Trophoblast cell (in vitro differentiated cells and primary cell): ENCODE data around the gene CPM.
A peak's percentile ranks its signal among the peaks of the same experiment; 100 is the strongest.

Experiments used
- DNase-seq, 2 donors: peaks; one replicate each; pipeline ENCODE4 v3.0.0-alpha.2; 2016
- H2AFZ ChIP-seq: 2 replicates; pipeline ENCODE4 v1.6.1; 2013; ENCODE audit warnings: low read length, moderate library complexity, mild to moderate bottlenecking; ENCODE audit not compliant: insufficient read depth, poor library complexity
- H2AK5ac ChIP-seq: 2 replicates; pipeline ENCODE4 v1.6.1; 2013; ENCODE audit warnings: mild to moderate bottlenecking, low read length
- H2BK120ac ChIP-seq: 2 replicates; pipeline ENCODE4 v1.6.1; 2013; ENCODE audit warnings: low read length, mild to moderate bottlenecking, moderate library complexity; ENCODE audit not compliant: insufficient read depth, poor library complexity
- H2BK12ac ChIP-seq: 2 replicates; pipeline ENCODE4 v1.6.1; 2013; ENCODE audit warnings: mild to moderate bottlenecking, low read length, moderate library complexity
- H2BK5ac ChIP-seq: 2 replicates; pipeline ENCODE4 v1.6.1; 2013; ENCODE audit warnings: low read length, low read depth, moderate library complexity, mild to moderate bottlenecking; ENCODE audit not compliant: poor library complexity
- H3K14ac ChIP-seq: 2 replicates; pipeline ENCODE4 v1.6.1; 2013; ENCODE audit warnings: mild to moderate bottlenecking, low read length
- H3K18ac ChIP-seq: 2 replicates; pipeline ENCODE4 v1.6.1; 2013; ENCODE audit warnings: mild to moderate bottlenecking, low read length
- H3K23ac ChIP-seq: 2 replicates; pipeline ENCODE4 v1.6.1; 2013; ENCODE audit warnings: low read length
- H3K27ac ChIP-seq: 2 replicates; pipeline ENCODE4 v1.5.1; 2013; ENCODE audit warnings: low read depth, mild to moderate bottlenecking, inconsistent platforms, low read length, moderate library complexity
- H3K27me3 ChIP-seq: 2 replicates; pipeline ENCODE4 v1.6.1; 2013; ENCODE audit warnings: inconsistent platforms, mild to moderate bottlenecking, low read length, moderate library complexity; ENCODE audit not compliant: insufficient read depth
- H3K36me3 ChIP-seq, 2 experiments: 1 replicate in 1 of 2; 2 replicates in 1 of 2; pipeline ENCODE4 v1.6.1; 2013; ENCODE audit warnings: low read length in 2 of 2, mild to moderate bottlenecking in 2 of 2, moderate library complexity in 1 of 2; ENCODE audit not compliant: insufficient read depth in 2 of 2, control insufficient read depth in 1 of 2
- H3K4ac ChIP-seq: 2 replicates; pipeline ENCODE4 v1.6.1; 2013; ENCODE audit warnings: low read depth, mild to moderate bottlenecking, low read length, moderate library complexity
- H3K4me1 ChIP-seq, 2 experiments: 1 replicate in 1 of 2; 2 replicates in 1 of 2; pipeline ENCODE4 v1.6.1; 2013; ENCODE audit warnings: low read length in 2 of 2, mild to moderate bottlenecking in 2 of 2, moderate library complexity in 1 of 2; ENCODE audit not compliant: insufficient read depth in 2 of 2, control insufficient read depth in 1 of 2
- H3K4me2 ChIP-seq: 2 replicates; pipeline ENCODE4 v1.6.1; 2013; ENCODE audit warnings: inconsistent platforms, mild to moderate bottlenecking, low read length, moderate library complexity
- H3K4me3 ChIP-seq: 2 replicates; pipeline ENCODE4 v1.5.1; 2013; ENCODE audit warnings: mild to moderate bottlenecking, low read depth, low read length, inconsistent platforms
- H3K79me1 ChIP-seq: one replicate; pipeline ENCODE4 v1.6.1; 2013; ENCODE audit warnings: low read length
- H3K79me2 ChIP-seq: 2 replicates; pipeline ENCODE4 v1.6.1; 2013; ENCODE audit warnings: low read length, mild to moderate bottlenecking; ENCODE audit not compliant: control insufficient read depth, insufficient read depth, poor library complexity
- H3K9ac ChIP-seq: 2 replicates; pipeline ENCODE4 v1.6.1; 2013; ENCODE audit warnings: mild to moderate bottlenecking, low read length
- H3K9me3 ChIP-seq: 2 replicates; pipeline ENCODE4 v1.6.1; 2013; ENCODE audit warnings: low read depth, mild to moderate bottlenecking, control low read depth, inconsistent platforms, low read length; ENCODE audit not compliant: insufficient read depth
- H4K12ac ChIP-seq: 2 replicates; pipeline ENCODE4 v1.6.1; 2013; ENCODE audit warnings: low read depth, mild to moderate bottlenecking, low read length, moderate library complexity
- H4K8ac ChIP-seq: 2 replicates; pipeline ENCODE4 v1.6.1; 2013; ENCODE audit warnings: low read depth, mild to moderate bottlenecking, low read length, moderate library complexity
- H4K91ac ChIP-seq: one replicate; pipeline ENCODE4 v1.6.1; 2013; ENCODE audit warnings: low read depth, mild to moderate bottlenecking, low read length, moderate library complexity
- WGBS: extraction: QIAGEN DNeasy Blood & Tissue Kit; methylation state at CpG from one replicate; pipeline ENCODE4 v1.1.7; 2013; ENCODE audit warnings: missing lambda C conversion rate; ENCODE audit not compliant: insufficient read length, insufficient coverage; ENCODE audit errors: extremely low coverage; 5-methylcytosine and 5-hydroxymethylcytosine counted together

CPM gene

GRCh38 chr12:68886636-68887572, 46.1 kb downstream of the CPM start:
- no peak overlapping the region for H2AFZ ChIP-seq
- H3K4me3 ChIP-seq: no peak overlapping the region
- peaks cover 0 to 2% of the 10 kb centered on the region in 2 experiments for H3K4me1 ChIP-seq
- H4K91ac ChIP-seq: no peak overlapping the region
- H3K79me1 ChIP-seq: no peaks in the 10 kb centered on the region
- no peak overlapping the region for H2AK5ac ChIP-seq
- no peak overlapping the region for H4K8ac ChIP-seq
- H2BK120ac ChIP-seq: no peak overlapping the region
- no peak overlapping the region for H3K18ac ChIP-seq
- H2BK5ac ChIP-seq: no peak overlapping the region
- H3K36me3 ChIP-seq: no peaks in the 10 kb centered on the region
- no peak overlapping the region for H3K4ac ChIP-seq
- H3K14ac ChIP-seq: no peak overlapping the region
- no peak overlapping the region for H3K23ac ChIP-seq
- no peaks in the 10 kb centered on the region for H3K9me3 ChIP-seq
- WGBS: no CpG with 5 or more reads among the region's 5 CpGs
- no peak overlapping the region for H2BK12ac ChIP-seq
- H3K79me2 ChIP-seq: no peaks in the 10 kb centered on the region
- H3K27me3 ChIP-seq: no peaks in the 10 kb centered on the region
- H3K27ac ChIP-seq: no peak overlapping the region
- no peak overlapping the region for H3K4me2 ChIP-seq
- DNase-seq: peak; percentile 22 to 90
- H3K9ac ChIP-seq: no peak overlapping the region
- no peak overlapping the region for H4K12ac ChIP-seq

GRCh38 chr12:68885381-68885780, 47.6 kb downstream of the CPM start:
- no peak overlapping the region for H3K27ac ChIP-seq
- no peak for DNase-seq
- no CpG with 5 or more reads among the region's 3 CpGs for WGBS

GRCh38 chr12:68884251-68884650, 48.7 kb downstream of the CPM start:
- no peak overlapping the region for H2BK5ac ChIP-seq
- H3K23ac ChIP-seq: no peak overlapping the region
- no peak overlapping the region for H3K4me2 ChIP-seq
- no peaks in the 10 kb centered on the region for H3K36me3 ChIP-seq
- H3K9ac ChIP-seq: no peak overlapping the region
- no peaks in the 10 kb centered on the region for H3K79me2 ChIP-seq
- H3K4me3 ChIP-seq: no peak overlapping the region
- H2AFZ ChIP-seq: no peak overlapping the region
- H3K14ac ChIP-seq: no peak overlapping the region
- H3K4ac ChIP-seq: no peak overlapping the region
- no peaks in the 10 kb centered on the region for H3K4me1 ChIP-seq
- no peak overlapping the region for H2BK12ac ChIP-seq
- H3K79me1 ChIP-seq: no peaks in the 10 kb centered on the region
- no peak overlapping the region for H4K12ac ChIP-seq
- H2AK5ac ChIP-seq: no peak overlapping the region
- H3K9me3 ChIP-seq: no peaks in the 10 kb centered on the region
- peak in 1 of 2 donors; percentile 69 for DNase-seq
- H3K18ac ChIP-seq: no peak overlapping the region
- H3K27ac ChIP-seq: no peak overlapping the region
- no peak overlapping the region for H2BK120ac ChIP-seq
- WGBS: no CpG with 5 or more reads among the region's 5 CpGs
- no peak overlapping the region for H4K91ac ChIP-seq
- H4K8ac ChIP-seq: no peak overlapping the region
- H3K27me3 ChIP-seq: no peaks in the 10 kb centered on the region

More at GRCh38 chr12:68885381-68885780, 47.6 kb downstream of the CPM start:
- H2AK5ac ChIP-seq: no peak overlapping the region
- no peaks in the 10 kb centered on the region for H3K79me2 ChIP-seq
- H3K18ac ChIP-seq: no peak overlapping the region
- no peaks in the 10 kb centered on the region for H3K9me3 ChIP-seq
- no peak overlapping the region for H4K91ac ChIP-seq
- no peak overlapping the region for H3K9ac ChIP-seq
- H3K27me3 ChIP-seq: no peaks in the 10 kb centered on the region
- H2AFZ ChIP-seq: no peak overlapping the region
- H3K36me3 ChIP-seq: no peaks in the 10 kb centered on the region
- H2BK5ac ChIP-seq: no peak overlapping the region
- no peak overlapping the region for H3K23ac ChIP-seq
- no peak overlapping the region for H3K4ac ChIP-seq
- H2BK12ac ChIP-seq: no peak overlapping the region
- H3K79me1 ChIP-seq: no peaks in the 10 kb centered on the region
- no peak overlapping the region for H4K12ac ChIP-seq
- H3K4me2 ChIP-seq: no peak overlapping the region
- no peak overlapping the region for H3K4me3 ChIP-seq
- peaks cover 0 to 2% of the 10 kb centered on the region in 2 experiments for H3K4me1 ChIP-seq
- no peak overlapping the region for H4K8ac ChIP-seq
- no peak overlapping the region for H3K14ac ChIP-seq
- H2BK120ac ChIP-seq: no peak overlapping the region

GRCh38 chr12:68883151-68883550, 49.8 kb downstream of the CPM start:
- Histone ChIP-seq H4K91ac (no peak overlapping the region), H3K4me1 (no peaks in the 10 kb centered on the region), H2AK5ac (no peak overlapping the region), H3K36me3 (no peaks in the 10 kb centered on the region), H3K27me3 (no peaks in the 10 kb centered on the region), H2AFZ (no peak overlapping the region), H3K79me2 (no peaks in the 10 kb centered on the region), H3K4ac (no peak overlapping the region), H3K4me3 (no peak overlapping the region), H4K12ac (no peak overlapping the region), H3K27ac (no peak overlapping the region), H3K23ac (no peak overlapping the region), H2BK12ac (no peak overlapping the region), H3K9me3 (no peaks in the 10 kb centered on the region), H3K79me1 (no peaks in the 10 kb centered on the region), H4K8ac (no peak overlapping the region), H3K4me2 (no peak overlapping the region), H2BK120ac (no peak overlapping the region), H3K9ac (peak overlapping the region; percentile 48), H3K14ac (no peak overlapping the region), H2BK5ac (no peak overlapping the region), H3K18ac (no peak overlapping the region)
- no CpG with 5 or more reads among the region's 3 CpGs for WGBS
- no peak for DNase-seq
